OCI-LY3 (cell line): ENCODE data around the gene RNF227.

Experiments
- H2AFZ ChIP-seq: fragments of 200-600, 300-600 bp; shearing (Covaris generic); 2 replicates; pipeline ENCODE4 v1.6.0; 2014; ENCODE audit warnings: antibody characterized with exemption, low read depth, low read length
- H3K27ac ChIP-seq: fragments of 200-600, 300-600 bp; sonication (generic); 2 replicates; pipeline ENCODE4 v1.5.1; 2014; ENCODE audit warnings: mild to moderate bottlenecking, low read length, moderate library complexity, mixed read lengths
- H3K27me3 ChIP-seq: fragments of 200-600, 300-600 bp; sonication (generic); 2 replicates; pipeline ENCODE4 v1.6.1; 2014; ENCODE audit warnings: low read depth, low read length, mixed read lengths
- H3K36me3 ChIP-seq: fragments of 200-600, 300-600 bp; sonication (generic); replicated peaks from 2 replicates; pipeline ENCODE3; 2014; ENCODE audit warnings: low read depth, low read length, mixed read lengths
- H3K4me1 ChIP-seq: fragments of 300-600, 200-600 bp; sonication (generic); 2 replicates; pipeline ENCODE4 v1.6.1; 2014; ENCODE audit warnings: low read length, mixed read lengths
- H3K4me2 ChIP-seq: fragments of 200-600, 300-600 bp; sonication (generic); 2 replicates; pipeline ENCODE4 v1.6.1; 2014; ENCODE audit warnings: low read length, mixed read lengths
- H3K4me3 ChIP-seq: fragments of 300-600, 200-600 bp; sonication (generic); 2 replicates; pipeline ENCODE4 v1.5.1; 2014; ENCODE audit warnings: antibody characterized with exemption, mild to moderate bottlenecking, low read length, moderate library complexity
- H3K79me2 ChIP-seq: fragments of 300-600, 200-600 bp; shearing (Covaris generic); 2 replicates; pipeline ENCODE4 v1.6.1; 2014; ENCODE audit warnings: mild to moderate bottlenecking, low read length, mixed read lengths
- H3K9ac ChIP-seq: fragments of 300-600, 200-600 bp; shearing (Covaris generic); 2 replicates; pipeline ENCODE4 v1.6.0; 2014; ENCODE audit warnings: mild to moderate bottlenecking, low read length, moderate library complexity
- H3K9me3 ChIP-seq: fragments of 200-600, 300-600 bp; shearing (Covaris generic); 2 replicates; pipeline ENCODE4 v1.6.1; 2014; ENCODE audit warnings: low read length, mixed read lengths; ENCODE audit not compliant: insufficient read depth
- H4K20me1 ChIP-seq: fragments of 200-600, 300-600 bp; sonication (generic); 2 replicates; pipeline ENCODE4 v1.6.1; 2016; ENCODE audit warnings: low read length, mixed read lengths; ENCODE audit not compliant: insufficient read depth
- CTCF ChIP-seq: fragments of 200-600, 300-600 bp; sonication (generic); IDR thresholded peaks from 2 replicates; pipeline ENCODE4 v1.5.1; 2014; ENCODE audit warnings: antibody characterized with exemption, low read length, low read depth
- EZH2phosphoT487 ChIP-seq: fragments of 200-600 bp; shearing (Covaris generic); IDR thresholded peaks from 2 replicates; pipeline ENCODE4 v1.6.1; 2018; ENCODE audit warnings: antibody characterized with exemption, mixed run types, low read depth

RNF227 gene

GRCh38 chr17:7922845-7923628 is 6.9 kb upstream of the RNF227 start:
- Histone ChIP-seq H3K4me2 (no peak overlapping the region), H3K79me2 (no peaks in the 10 kb centered on the region), H3K36me3 (no peaks in the 10 kb centered on the region), H3K9me3 (no peaks in the 10 kb centered on the region), H3K4me1 (no peaks in the 10 kb centered on the region), H3K27ac (no peak overlapping the region), H2AFZ (no peak overlapping the region), H4K20me1 (no peaks in the 10 kb centered on the region), H3K4me3 (no peak overlapping the region), H3K9ac (no peak overlapping the region), H3K27me3 (no peaks in the 10 kb centered on the region)
- TF ChIP-seq EZH2phosphoT487 (no peak), CTCF (no peak)

- H3K9ac ChIP-seq, result no peak overlapping the region
- no peak overlapping the region for H3K27ac ChIP-seq
- no peaks in the 10 kb centered on the region for H3K27me3 ChIP-seq
- H3K9me3 ChIP-seq, result no peaks in the 10 kb centered on the region
- no peak for TF ChIP-seq EZH2phosphoT487
- TF ChIP-seq CTCF, result no peak
- H2AFZ ChIP-seq, result no peak overlapping the region
- H3K4me3 ChIP-seq, result no peak overlapping the region
- H4K20me1 ChIP-seq, result no peaks in the 10 kb centered on the region
- H3K36me3 ChIP-seq, result no peaks in the 10 kb centered on the region
- H3K4me1 ChIP-seq, result no peaks in the 10 kb centered on the region
- H3K4me2 ChIP-seq, result no peak overlapping the region
- H3K79me2 ChIP-seq, result no peaks in the 10 kb centered on the region
Measured at GRCh38 chr17:7922269-7922844, 6.3 kb upstream of the RNF227 start.

- Histone ChIP-seq H3K9ac (no peak overlapping the region), H4K20me1 (no peaks in the 10 kb centered on the region), H3K4me3 (no peak overlapping the region), H3K9me3 (no peaks in the 10 kb centered on the region), H2AFZ (no peak overlapping the region), H3K27me3 (no peaks in the 10 kb centered on the region), H3K27ac (no peak overlapping the region), H3K79me2 (no peaks in the 10 kb centered on the region), H3K36me3 (peaks cover 2% of the 10 kb centered on the region), H3K4me2 (no peak overlapping the region), H3K4me1 (peaks cover 9% of the 10 kb centered on the region; the same call in 1 of the 2 replicates)
- no peak for TF ChIP-seq CTCF
- no peak for TF ChIP-seq EZH2phosphoT487
Measured at GRCh38 chr17:7916808-7917207, 719 bp upstream of the RNF227 start.

GRCh38 chr17:7916385-7916682 is 245 bp upstream of the RNF227 start:
- H2AFZ ChIP-seq, result no peak overlapping the region
- peaks cover 2% of the 10 kb centered on the region for H3K36me3 ChIP-seq
- peaks cover 9% of the 10 kb centered on the region; the same call in 1 of the 2 replicates for H3K4me1 ChIP-seq
- peak overlapping the region; percentile 97 for H3K4me3 ChIP-seq
- no peaks in the 10 kb centered on the region for H3K9me3 ChIP-seq
- peak overlapping the region; percentile 69 for H3K4me2 ChIP-seq
- H4K20me1 ChIP-seq, result no peaks in the 10 kb centered on the region
- H3K79me2 ChIP-seq, result no peaks in the 10 kb centered on the region
- H3K9ac ChIP-seq, result no peak overlapping the region
- no peaks in the 10 kb centered on the region for H3K27me3 ChIP-seq
- H3K27ac ChIP-seq, result no peak overlapping the region
- TF ChIP-seq EZH2phosphoT487, result no peak
- TF ChIP-seq CTCF, result no peak
